NCI-H2227 (cell line): ENCODE results near the gene SS18L1.

ENCODE experiments used
- DNase-seq: peaks from one replicate; lab custom pipeline; 2025; ENCODE audit not compliant: unreplicated experiment; lab: John Stamatoyannopoulos, UW

SS18L1 gene

GRCh38 chr20:62191781-62192559 lies 48.4 kb downstream of the SS18L1 start:
- no peak for DNase-seq

GRCh38 chr20:62192635-62193034 lies 49.1 kb downstream of the SS18L1 start:
- no peak for DNase-seq

GRCh38 chr20:62193079-62194025 lies 49.8 kb downstream of the SS18L1 start:
- DNase-seq: no peak

GRCh38 chr20:62195075-62195405 lies 51.5 kb downstream of the SS18L1 start:
- no peak for DNase-seq

- no peak for DNase-seq
Measured at GRCh38 chr20:62195736-62196135, 52.2 kb downstream of the SS18L1 start.

DNA sequence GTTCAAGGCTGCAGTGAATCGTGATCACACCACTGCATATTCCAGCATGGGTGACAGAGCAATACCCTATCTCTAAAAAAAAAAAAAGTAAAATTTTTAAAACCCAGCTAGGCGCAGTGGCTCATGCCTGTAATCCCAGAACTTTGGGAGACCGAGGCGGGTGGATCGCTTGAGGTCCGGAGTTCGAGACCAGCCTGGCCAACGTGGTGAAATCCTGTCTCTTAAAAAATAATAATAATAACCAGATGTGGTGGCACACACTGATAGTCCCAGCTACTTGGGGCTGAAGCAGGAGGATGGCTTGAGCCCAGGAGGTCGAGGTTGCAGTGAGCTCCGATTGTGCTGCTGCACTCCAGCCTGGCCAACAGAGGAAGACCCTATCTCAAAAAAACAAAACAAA lies 52.7 kb downstream of the SS18L1 start:
- DNase-seq: no peak

- no peak for DNase-seq
Measured at GRCh38 chr20:62197311-62197710, 53.7 kb downstream of the SS18L1 start.

DNA sequence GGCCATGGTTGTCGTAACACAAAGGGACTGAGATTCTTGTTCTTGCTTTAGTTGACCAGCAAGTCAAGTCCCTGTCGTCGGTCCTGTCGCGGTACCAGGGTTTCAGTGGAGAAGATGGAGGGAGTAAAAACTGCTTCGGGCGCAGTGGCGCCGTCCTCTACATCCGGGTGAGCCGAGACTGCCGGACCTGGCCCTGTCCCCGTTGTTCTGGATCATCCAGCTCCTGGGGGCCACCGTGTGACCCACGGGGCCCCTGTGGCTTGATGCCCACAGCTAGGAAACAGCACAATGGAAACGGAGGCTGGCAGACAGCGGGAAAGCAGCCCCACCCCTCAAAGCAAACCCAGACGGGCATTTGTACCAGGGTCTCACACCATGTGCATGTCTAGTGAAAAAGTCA lies 54.2 kb downstream of the SS18L1 start:
- no peak for DNase-seq

DNA sequence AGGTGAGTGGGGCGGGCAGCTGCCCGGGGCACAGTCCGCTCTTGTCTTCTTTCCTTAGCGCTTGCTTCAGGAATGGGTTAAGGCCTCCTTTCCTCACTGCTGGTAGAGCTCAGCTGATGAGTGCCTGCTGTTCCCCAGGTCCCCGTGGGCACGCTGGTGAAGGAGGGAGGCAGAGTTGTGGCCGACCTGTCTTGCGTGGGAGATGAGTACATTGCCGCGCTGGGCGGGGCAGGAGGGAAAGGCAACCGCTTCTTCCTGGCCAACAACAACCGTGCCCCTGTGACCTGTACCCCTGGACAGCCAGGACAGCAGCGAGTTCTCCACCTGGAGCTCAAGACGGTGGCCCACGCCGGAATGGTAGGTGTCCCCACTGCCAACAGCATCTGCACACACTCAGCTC lies 54.9 kb downstream of the SS18L1 start:
- DNase-seq: no peak

DNA sequence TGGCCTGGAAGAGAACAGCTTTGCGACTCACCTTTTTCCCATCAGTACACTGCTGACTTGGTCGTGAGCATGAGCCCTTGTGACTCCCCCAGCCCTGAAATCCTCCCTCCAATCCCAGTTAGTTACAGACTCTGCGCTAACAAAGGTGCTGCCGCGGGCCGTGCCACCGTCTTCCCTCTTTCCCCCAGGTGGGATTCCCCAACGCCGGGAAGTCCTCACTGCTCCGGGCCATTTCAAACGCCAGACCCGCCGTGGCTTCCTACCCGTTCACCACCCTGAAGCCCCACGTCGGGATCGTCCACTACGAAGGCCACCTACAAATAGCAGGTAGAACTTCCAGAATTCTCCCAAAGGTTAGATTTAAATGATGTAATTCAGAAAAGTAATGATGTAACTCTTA lies 55.4 kb downstream of the SS18L1 start:
- DNase-seq: no peak

- no peak for DNase-seq
Measured at GRCh38 chr20:62200491-62201172, 57.1 kb downstream of the SS18L1 start.

DNA sequence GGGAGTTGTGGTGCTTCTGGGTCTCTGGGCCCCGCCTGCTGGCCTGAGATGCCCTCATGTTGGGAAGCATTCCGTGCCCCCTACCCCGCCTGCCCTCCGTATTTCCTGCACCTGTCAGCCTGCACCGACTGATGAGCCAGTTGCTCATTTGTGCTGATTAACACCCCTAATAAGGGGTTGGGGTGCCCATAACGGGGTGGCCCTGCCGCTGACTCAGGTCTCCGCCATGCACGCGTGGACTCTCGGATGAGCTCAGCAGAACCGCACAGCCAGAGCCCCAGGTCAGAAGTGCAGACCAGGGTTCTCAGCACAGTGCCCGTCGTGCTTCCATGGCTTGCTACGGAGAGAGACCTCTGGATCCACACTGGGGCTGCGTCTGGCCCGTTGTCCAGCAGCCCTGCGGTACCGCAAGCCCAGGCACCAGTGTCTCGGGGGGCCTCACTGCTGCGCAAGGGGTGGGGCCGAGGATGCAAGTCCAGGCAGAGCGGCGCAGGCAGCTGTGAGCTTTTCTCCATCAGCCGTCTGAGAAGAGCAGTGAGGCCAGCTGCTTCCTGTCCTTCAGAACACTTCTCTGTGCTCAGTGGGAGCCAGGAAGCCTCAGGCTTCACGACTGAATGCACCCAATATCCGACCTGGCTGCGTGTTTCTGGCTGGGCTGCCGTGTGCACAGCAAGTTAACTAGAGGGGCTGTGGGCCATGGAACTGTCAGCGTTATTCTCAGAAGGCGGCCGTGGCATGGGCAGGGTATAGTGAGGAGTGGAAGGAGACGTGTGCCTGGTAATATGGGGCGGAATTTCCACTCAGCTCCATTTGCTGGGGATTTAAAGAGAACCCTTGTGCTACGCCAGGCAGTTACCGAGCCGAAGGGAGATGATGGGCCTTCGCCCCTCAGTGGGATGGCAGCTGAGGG lies 57.9 kb downstream of the SS18L1 start:
- DNase-seq: no peak

DNA sequence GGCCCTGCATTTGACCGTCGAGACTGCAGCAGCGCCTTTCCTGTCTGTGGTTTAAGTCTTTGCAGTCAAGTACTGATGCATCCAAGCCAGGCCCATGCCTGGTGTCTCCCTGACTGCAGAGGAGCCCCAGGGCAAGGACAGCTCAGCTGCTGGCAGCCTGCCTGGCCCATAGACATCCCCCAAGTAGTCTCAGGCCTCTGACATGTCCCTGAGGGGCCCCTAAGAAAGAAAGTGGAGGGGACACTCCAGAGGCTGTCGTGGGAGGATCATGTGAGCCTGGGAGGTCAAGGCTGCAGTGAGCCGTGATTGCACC lies 58.5 kb downstream of the SS18L1 start:
- DNase-seq: no peak

GRCh38 chr20:62202676-62203377 lies 59.3 kb downstream of the SS18L1 start:
- peak; percentile 33 for DNase-seq

DNA sequence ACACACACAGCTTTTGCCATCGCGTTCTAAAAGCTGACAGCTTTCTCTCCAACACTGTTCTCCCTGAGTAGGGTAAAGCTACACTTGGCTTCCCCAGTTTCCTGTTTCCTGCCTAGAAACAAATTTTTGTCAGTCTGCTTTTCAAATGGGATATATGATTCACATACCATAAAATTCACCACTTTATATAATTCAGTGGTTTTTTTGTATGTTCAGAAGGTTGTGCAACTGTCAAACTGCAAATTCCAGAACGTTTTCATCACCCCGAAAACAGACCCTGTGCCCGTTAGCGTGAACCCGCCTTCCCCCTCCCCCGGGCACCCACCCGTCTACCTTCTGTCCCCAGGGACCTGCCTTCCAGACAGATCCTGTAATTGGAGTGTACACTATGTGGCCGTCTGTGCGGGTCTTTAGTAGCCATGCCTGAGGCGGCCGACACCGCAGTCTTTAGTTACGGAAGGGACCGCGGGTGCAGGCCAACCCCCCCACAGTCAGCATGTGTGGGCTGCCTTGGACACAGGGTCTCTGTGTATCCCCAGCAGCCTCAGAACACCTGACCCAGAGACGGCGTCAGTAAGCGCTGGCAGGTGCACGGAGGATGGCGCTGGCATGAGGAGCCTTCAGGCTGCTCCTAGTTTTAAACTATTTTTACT lies 59.9 kb downstream of the SS18L1 start:
- no peak for DNase-seq

GRCh38 chr20:62205618-62206387 lies 62.2 kb downstream of the SS18L1 start:
- DNase-seq: no peak

- no peak for DNase-seq
Measured at GRCh38 chr20:62206388-62206775, 62.8 kb downstream of the SS18L1 start.

- DNase-seq: no peak
Measured at GRCh38 chr20:62208061-62208794, 64.7 kb downstream of the SS18L1 start.
